Right renal pelvis (tissue), 4 donors: ENCODE results near the gene NEK7. TPM values are rescaled to one million over a fixed set of nuclear protein-coding genes. Genes with fewer than 3 reads are reported as not detected.

Experiments used
- DNase-seq, 4 donors: peaks; one replicate each; pipeline ENCODE4 v3.0.0-alpha.2; 2013; ENCODE audit warnings: low read depth in 4 of 4, low spot score in 3 of 4, missing footprints in 1 of 4
- polyA plus RNA-seq, 4 donors: library from polyadenylated mRNA; unstranded; fragments of 120-200 nt; gene quantifications; one replicate each; pipeline ENCODE4 v1.2.1, GENCODE V29; 2013; ENCODE audit not compliant: insufficient read length in 4 of 4

NEK7 gene
- polyA plus RNA-seq, 4 donors, result 48.3 to 63.3 (median 58.3) TPM

GRCh38 chr1:198328458-198329032 lies 171.7 kb downstream of the NEK7 start:
- DNase-seq, result no peak

DNA sequence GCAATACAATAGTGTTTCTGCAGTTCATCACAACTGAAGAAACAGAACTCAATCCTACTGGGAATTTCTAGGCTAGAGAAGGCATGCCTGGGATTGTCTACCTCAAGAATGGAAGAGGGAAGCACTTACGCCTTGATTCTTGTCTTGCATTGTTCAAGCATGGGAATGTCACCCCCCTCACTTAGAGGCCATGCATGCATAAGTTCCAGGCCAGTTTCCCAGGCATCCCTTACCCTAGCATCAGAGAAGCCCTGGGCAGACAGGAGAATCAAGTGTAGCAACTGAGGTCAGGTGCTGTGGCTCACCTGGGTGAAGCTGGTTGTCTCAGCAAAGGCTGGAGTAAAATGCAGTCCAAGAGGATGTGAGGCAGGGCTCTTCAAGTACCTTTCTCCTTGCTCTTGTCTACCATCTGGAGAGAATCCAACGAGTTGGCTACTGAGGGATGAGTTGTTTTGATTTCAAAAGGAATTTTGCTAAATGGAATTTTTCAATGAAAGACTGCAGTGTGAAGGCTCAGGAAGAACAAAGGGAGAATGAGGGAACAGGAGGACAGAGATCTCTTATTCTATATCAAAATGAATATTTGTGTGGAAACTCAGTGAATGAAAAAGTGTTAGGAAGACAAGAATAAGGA lies 174.3 kb downstream of the NEK7 start:
- DNase-seq, result no peak

- DNase-seq, result no peak
These were observed 176.9 kb downstream of the NEK7 start for GRCh38 chr1:198333744-198334143.

DNA sequence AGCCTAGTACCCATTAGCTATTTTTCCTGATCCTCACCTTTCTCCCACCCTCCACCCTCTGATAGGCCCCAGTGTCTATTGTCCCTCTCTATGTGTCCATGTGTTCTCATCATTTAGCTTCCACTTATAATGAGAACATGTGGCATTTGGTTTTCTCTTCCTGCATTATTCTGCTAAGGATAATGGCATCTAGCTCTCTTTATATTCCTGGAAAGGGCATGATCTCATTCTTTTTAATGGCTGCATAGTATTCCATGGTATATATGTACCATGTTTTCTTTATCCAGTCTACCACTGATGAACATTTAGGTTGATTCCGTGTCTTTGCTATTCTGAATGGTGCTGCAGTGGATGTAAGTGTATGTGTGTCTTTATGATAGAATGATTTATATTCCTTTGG lies 178.9 kb downstream of the NEK7 start:
- DNase-seq, result no peak

DNA sequence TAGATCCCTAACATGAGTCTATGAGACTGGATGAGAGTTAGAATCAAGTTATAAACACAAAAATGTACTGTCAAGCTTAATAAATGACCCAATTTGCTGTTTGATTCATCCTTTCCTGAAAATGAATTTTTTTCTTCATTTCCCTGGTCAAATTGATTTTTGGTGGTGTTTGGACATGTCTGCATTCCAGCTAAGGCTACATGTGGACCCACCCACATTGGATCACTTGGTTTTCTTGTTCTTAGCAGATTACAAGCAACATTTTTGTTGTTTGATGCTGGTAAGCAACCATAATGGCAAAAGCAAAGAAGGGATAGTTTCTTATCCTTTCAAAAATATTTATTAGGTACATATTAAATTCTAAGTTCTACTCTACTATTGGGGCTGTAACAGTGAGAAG lies 181.1 kb downstream of the NEK7 start:
- DNase-seq, result no peak

DNA sequence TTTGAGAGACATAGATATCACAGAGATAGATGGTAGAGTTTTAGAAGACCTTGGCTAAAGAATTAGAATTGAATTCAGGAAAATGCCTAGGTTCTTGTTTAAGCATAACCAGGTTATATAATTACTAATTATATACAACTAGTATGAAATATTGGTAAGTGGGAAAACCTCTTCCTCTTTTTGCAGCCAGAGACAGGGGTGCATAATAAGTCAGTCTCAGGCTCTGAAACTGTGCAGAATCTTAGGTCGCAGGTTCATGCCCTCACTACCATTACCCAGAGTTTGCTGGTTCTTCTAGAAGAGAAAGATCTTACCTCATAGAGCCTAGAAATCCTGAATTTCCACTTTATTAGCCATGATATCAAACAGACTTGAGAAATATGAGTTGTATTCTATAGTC lies 183.3 kb downstream of the NEK7 start:
- DNase-seq, result no peak

DNA sequence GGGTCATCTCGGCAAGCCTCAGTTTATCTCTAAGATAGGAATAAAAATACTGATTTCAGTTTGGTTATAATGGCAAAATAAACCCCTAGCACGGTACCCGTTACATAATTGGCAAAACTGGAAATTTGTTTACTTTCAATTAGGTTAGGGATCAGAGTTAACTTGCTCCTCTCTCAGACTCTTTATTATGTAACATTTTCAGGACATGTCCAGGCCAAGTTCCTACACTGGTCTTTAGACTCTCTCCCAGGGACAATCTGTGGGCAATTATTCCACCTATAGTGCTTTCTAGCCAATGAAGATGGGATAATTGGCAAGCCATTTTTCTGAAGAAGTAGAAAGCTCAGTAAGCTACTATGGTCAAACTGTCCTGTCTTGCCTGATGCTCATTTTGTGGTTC lies 189.4 kb downstream of the NEK7 start:
- no peak for DNase-seq

GRCh38 chr1:198350456-198350855 lies 193.7 kb downstream of the NEK7 start:
- DNase-seq, result no peak

GRCh38 chr1:198352975-198353695 lies 196.3 kb downstream of the NEK7 start:
- no peak for DNase-seq

DNA sequence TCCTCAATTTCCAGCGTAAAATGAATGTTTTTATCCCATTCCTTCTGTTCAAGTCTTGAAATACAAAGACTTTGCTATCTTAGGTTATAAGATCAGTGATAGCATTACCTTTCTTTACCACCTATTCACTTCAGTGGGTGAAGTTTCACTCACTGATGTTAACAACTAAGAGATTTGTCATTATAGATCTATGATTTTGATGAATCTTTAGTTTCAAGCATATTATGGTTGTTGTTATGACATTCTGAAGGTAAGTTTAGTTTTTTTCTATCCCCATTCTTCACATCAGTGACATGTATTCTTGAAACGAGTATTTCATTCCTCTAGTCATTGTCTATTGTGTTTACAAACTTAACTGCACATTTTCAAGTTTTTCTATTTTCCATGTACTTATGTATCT lies 201.1 kb downstream of the NEK7 start:
- no peak for DNase-seq

GRCh38 chr1:198359024-198359653 lies 202.3 kb downstream of the NEK7 start:
- DNase-seq, result no peak

DNA sequence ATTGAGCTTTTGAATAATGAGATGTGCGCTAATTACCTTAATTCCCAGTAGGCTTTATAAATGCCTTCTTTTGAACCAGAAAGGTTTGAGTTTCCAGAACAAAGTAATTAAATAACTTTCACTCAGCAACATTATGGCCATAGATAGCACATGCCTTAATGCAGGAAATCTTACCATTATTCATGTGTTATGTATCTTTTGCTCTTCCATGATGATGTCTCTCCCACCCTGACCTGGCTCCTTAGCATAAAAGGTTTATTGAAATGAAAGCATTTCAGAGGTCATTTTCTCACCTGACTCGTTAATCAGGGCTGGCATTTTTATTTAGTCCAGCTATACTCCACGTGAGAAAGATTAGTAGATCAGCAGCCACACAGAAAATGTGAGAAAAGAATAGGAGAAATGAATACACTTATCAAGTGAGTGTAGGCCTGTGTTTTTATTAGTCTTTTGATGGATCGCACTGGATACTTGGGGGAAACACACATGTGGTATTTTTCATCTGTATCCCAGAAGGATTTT lies 203.5 kb downstream of the NEK7 start:
- no peak for DNase-seq

DNA sequence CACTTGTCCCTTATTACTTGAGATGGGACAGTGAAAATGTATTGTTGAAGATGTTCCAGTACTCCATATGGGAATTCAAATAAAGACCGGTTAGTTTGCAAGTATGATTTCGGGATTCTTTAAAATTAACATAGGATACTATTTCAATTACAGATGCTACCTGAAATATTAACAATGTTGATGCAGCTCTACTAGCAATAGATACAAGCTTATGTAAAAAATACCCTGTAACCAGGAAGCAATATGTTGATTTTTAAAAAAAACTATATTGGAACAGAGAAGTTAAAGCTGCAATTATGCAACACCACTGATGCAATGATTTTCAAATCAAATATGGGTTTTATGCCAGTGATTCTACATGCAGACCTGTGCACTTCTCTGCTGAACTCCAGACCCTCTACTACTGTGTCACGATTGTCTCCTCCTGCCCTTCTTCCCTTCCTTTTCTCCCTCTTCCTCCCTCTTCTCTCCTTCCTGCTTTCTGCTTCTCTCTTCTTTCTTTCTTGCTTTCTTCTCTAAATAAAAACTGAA lies 204.5 kb downstream of the NEK7 start:
- no peak for DNase-seq

DNA sequence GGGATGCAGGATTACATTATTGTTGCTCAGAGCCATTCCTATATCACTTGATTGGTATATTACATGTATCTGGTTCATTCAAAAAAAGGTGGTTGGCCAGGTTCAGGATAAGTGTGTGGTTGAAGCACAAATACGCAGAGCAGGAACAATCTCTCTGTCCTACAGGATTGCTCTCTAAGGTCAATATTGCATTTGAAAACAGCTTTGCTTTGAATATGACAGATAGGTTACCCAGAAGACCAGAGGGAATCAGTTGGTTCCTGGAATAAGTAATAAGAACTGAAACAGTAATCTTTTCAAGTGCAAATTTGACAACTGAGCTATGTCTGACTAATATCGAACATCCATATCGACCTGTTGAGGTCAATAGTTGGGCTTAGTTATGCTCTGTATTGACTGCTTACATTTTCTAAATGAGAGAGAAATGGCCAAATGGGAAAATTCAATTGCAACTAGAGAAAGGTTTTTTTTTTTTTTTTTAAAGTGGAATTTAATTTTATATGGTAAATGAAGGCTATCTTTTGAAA lies 206.9 kb downstream of the NEK7 start:
- no peak for DNase-seq

- DNase-seq, result no peak
These were observed 207.7 kb downstream of the NEK7 start for GRCh38 chr1:198364471-198364870.

- DNase-seq, result no peak
These were observed 210.5 kb downstream of the NEK7 start for GRCh38 chr1:198367296-198367695.

DNA sequence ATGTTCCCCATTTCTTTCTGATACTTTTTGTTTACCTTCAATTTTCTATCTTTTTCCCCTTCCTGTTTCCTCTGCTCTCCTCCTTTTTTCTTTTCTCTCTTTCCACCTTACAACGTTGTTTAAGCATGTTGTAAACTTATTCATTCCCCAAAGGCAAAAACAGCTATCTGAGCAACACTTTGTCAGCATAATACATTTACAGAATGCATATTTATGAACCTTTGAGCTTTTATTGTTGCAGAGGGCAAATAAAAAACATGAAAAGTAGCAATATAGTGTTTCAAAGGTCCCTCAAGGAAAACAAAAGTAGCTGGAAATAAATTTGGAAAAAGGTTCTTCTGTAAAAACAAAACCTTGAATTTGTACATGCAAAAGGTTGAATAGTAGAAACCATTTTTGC lies 214.2 kb downstream of the NEK7 start:
- DNase-seq, result no peak
